Measurements from ENCODE around the gene GGN. TPM values are rescaled to one million over a fixed set of nuclear protein-coding genes. Genes with fewer than 3 reads are reported as not detected.

GGN gene
- total and polyA plus RNA-seq, 9 of the 15 experiments (the other 6 are each of a cell fraction or from before 2014, with no cell fraction given) = 0.15 to 0.33 TPM; not detected in 7

DNA sequence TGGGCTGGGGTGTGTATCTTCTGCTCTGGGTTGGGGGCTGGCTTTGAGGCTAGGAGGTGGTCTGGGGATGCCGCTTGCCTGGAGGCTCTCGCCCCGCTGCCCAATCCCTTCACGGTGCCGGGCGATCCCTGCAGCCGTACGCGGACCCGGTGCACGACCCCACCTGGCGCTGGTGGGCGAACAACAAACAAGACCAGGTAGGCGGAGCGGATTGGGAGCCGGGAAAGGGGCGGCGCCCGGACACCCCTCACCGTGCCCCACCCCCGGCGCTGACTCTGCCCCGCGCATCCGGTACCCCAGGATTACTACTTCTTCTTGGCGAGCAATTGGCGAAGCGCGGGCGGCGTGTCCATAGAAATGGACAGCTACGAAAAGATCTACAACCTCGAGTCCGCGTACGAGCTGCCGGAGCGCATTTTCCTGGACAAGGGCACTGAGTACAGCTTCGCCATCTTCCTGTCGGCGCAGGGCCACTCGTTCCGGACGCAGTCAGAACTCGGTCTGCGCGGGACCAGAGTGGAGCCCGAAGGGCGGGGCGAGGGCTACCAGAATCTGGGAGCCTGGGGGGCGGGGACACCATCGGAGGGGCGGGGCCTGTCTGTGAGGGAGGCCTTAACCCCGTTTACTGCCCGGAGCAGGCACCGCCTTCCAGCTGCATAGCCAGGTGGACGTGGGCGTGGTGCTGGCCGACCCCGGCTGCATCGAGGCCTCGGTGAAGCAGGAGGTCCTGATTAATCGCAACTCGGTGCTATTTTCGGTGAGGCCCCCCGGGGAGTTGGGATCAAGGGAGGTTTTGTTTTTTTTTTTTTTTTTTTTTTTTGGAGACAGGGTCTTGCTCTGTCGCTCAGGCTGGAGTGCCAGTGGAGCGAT lies 25.5 kb downstream of the GGN start (continued):
- TF ChIP-seq ZNF699 (CRISPR knock-in tag; IDR thresholded peaks at IDR 0.05; ENCODE audit: insufficient replicate concordance) (no peak), ETV1 (tag; conservative IDR thresholded peaks at IDR 0.05; ENCODE audit: low read depth) (peak; percentile 52; the same call in 1 of the 2 replicates), HNRNPLL (IDR thresholded peaks at IDR 0.05; ENCODE audit: low read depth, low read length, poor library complexity, severe bottlenecking) (no peak), KLF10 (CRISPR knock-in tag; IDR thresholded peaks at IDR 0.05) (no peak), ADNP (tag; IDR thresholded peaks at IDR 0.05) (no peak), BCOR (IDR thresholded peaks at IDR 0.05) (no peak), PRMT5 (CRISPR knock-in tag; IDR thresholded peaks at IDR 0.05) (no peak), ZNF785 (CRISPR knock-in tag; IDR thresholded peaks at IDR 0.05) (no peak), ELF2 (CRISPR knock-in tag; IDR thresholded peaks at IDR 0.05) (no peak), ZNF436 (CRISPR knock-in tag; IDR thresholded peaks at IDR 0.05) (no peak), PHF20 (IDR thresholded peaks at IDR 0.05; ENCODE audit: partially characterized antibody) (no peak), ARNT (IDR thresholded peaks at IDR 0.05) (no peak), TRIM28 (IDR thresholded peaks at IDR 0.05) (no peak), NCOA4 (IDR thresholded peaks at IDR 0.05; ENCODE audit: partially characterized antibody) (no peak), MTF1 (CRISPR knock-in tag; IDR thresholded peaks at IDR 0.05; ENCODE audit: borderline replicate concordance) (no peak), MCM7 (IDR thresholded peaks at IDR 0.05) (no peak), CXXC5 (CRISPR knock-in tag; IDR thresholded peaks at IDR 0.05) (peak; percentile 39; the same call in 1 of the 2 replicates), ESRRB (CRISPR knock-in tag; IDR thresholded peaks at IDR 0.05; ENCODE audit: borderline replicate concordance) (no peak), RB1 (IDR thresholded peaks at IDR 0.05; ENCODE audit: low read depth) (peak; percentile 17; the same call in 1 of the 2 replicates)
- TF ChIP-seq, protein P1, sequence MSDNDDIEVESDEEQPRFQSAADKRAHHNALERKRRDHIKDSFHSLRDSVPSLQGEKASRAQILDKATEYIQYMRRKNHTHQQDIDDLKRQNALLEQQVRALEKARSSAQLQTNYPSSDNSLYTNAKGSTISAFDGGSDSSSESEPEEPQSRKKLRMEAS (CRISPR knock-in tag; IDR thresholded peaks at IDR 0.05) = no peak; the same call in none of the 2 replicates
- TF ChIP-seq, protein P2, sequence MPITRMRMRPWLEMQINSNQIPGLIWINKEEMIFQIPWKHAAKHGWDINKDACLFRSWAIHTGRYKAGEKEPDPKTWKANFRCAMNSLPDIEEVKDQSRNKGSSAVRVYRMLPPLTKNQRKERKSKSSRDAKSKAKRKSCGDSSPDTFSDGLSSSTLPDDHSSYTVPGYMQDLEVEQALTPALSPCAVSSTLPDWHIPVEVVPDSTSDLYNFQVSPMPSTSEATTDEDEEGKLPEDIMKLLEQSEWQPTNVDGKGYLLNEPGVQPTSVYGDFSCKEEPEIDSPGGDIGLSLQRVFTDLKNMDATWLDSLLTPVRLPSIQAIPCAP (CRISPR knock-in tag; IDR thresholded peaks at IDR 0.05; ENCODE audit: borderline replicate concordance) = no peak
- TF ChIP-seq, protein P3, sequence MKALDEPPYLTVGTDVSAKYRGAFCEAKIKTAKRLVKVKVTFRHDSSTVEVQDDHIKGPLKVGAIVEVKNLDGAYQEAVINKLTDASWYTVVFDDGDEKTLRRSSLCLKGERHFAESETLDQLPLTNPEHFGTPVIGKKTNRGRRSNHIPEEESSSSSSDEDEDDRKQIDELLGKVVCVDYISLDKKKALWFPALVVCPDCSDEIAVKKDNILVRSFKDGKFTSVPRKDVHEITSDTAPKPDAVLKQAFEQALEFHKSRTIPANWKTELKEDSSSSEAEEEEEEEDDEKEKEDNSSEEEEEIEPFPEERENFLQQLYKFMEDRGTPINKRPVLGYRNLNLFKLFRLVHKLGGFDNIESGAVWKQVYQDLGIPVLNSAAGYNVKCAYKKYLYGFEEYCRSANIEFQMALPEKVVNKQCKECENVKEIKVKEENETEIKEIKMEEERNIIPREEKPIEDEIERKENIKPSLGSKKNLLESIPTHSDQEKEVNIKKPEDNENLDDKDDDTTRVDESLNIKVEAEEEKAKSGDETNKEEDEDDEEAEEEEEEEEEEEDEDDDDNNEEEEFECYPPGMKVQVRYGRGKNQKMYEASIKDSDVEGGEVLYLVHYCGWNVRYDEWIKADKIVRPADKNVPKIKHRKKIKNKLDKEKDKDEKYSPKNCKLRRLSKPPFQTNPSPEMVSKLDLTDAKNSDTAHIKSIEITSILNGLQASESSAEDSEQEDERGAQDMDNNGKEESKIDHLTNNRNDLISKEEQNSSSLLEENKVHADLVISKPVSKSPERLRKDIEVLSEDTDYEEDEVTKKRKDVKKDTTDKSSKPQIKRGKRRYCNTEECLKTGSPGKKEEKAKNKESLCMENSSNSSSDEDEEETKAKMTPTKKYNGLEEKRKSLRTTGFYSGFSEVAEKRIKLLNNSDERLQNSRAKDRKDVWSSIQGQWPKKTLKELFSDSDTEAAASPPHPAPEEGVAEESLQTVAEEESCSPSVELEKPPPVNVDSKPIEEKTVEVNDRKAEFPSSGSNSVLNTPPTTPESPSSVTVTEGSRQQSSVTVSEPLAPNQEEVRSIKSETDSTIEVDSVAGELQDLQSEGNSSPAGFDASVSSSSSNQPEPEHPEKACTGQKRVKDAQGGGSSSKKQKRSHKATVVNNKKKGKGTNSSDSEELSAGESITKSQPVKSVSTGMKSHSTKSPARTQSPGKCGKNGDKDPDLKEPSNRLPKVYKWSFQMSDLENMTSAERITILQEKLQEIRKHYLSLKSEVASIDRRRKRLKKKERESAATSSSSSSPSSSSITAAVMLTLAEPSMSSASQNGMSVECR (CRISPR knock-in tag; IDR thresholded peaks at IDR 0.05) = peak; percentile 13; the same call in 1 of the 2 replicates
- TF ChIP-seq, protein P4, sequence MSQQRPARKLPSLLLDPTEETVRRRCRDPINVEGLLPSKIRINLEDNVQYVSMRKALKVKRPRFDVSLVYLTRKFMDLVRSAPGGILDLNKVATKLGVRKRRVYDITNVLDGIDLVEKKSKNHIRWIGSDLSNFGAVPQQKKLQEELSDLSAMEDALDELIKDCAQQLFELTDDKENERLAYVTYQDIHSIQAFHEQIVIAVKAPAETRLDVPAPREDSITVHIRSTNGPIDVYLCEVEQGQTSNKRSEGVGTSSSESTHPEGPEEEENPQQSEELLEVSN (IDR thresholded peaks at IDR 0.05; ENCODE audit: borderline replicate concordance in 1 of 2, extremely low read depth in 1 of 2, insufficient read depth in 1 of 2, insufficient read length in 1 of 2, low read depth in 1 of 2, low read length in 1 of 2, poor library complexity in 1 of 2, severe bottlenecking in 1 of 2) = peak in 1 of 2 experiments; percentile 43

Data from K562 (cell line).